ENCODE measurements around the gene NEK7. TPM values are rescaled to one million over a fixed set of nuclear protein-coding genes. Genes with fewer than 3 reads are reported as not detected.

Gene NEK7
- total and polyA plus RNA-seq, 9 of the 15 experiments (the other 6 are each of a cell fraction or from before 2014, with no cell fraction given), result 8.5 to 37.3 (median 27.7) TPM

DNA sequence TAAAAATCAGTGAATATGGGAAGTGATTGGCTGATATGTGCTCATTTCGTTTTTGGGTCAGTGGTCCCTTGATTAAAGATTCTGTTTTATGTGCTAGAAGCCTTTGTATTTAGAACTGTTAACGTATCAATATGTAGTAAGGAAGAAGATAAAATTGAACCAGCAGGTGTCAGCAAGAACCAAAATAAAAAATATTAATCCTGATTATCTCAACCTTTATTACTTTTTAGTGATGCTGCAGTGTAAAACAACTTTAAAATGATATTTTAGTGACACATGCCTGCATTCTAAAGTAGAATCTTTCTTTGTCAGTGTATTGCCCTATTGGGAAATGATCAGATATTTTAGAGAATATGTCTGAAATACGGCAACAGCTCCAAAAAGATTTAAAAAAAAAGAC is 49.5 kb downstream of the NEK7 start:
- TF ChIP-seq SP1 (CRISPR knock-in tag; IDR thresholded peaks at IDR 0.05) (no peak), ZNF41 (CRISPR knock-in tag; conservative IDR thresholded peaks at IDR 0.05) (no peak), SAFB2 (IDR thresholded peaks at IDR 0.05; ENCODE audit: borderline replicate concordance, low read depth, low read length, severe bottlenecking) (no peak), PRMT5 (CRISPR knock-in tag; IDR thresholded peaks at IDR 0.05) (no peak), POLR2H (tag; IDR thresholded peaks at IDR 0.05; ENCODE audit: low read depth) (no peak), TRIM24 (IDR thresholded peaks at IDR 0.05) (no peak), NR3C1 (CRISPR knock-in tag; IDR thresholded peaks at IDR 0.05) (no peak), SMARCE1 (IDR thresholded peaks at IDR 0.05) (no peak), TCFL5 (CRISPR knock-in tag; conservative IDR thresholded peaks at IDR 0.05) (no peak), SMARCB1 (IDR thresholded peaks at IDR 0.05; ENCODE audit: insufficient read length, low read depth) (no peak), SIX5 (IDR thresholded peaks at IDR 0.05; ENCODE audit: borderline replicate concordance in 1 of 2, insufficient read depth in 1 of 2, low read depth in 1 of 2, low read length in 2 of 2) (no peak)
- TF ChIP-seq, protein P1, sequence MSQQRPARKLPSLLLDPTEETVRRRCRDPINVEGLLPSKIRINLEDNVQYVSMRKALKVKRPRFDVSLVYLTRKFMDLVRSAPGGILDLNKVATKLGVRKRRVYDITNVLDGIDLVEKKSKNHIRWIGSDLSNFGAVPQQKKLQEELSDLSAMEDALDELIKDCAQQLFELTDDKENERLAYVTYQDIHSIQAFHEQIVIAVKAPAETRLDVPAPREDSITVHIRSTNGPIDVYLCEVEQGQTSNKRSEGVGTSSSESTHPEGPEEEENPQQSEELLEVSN (IDR thresholded peaks at IDR 0.05; ENCODE audit: borderline replicate concordance in 1 of 2, extremely low read depth in 1 of 2, insufficient read depth in 1 of 2, insufficient read length in 1 of 2, low read depth in 1 of 2, low read length in 1 of 2, poor library complexity in 1 of 2, severe bottlenecking in 1 of 2), result no peak
- TF ChIP-seq, protein P2, sequence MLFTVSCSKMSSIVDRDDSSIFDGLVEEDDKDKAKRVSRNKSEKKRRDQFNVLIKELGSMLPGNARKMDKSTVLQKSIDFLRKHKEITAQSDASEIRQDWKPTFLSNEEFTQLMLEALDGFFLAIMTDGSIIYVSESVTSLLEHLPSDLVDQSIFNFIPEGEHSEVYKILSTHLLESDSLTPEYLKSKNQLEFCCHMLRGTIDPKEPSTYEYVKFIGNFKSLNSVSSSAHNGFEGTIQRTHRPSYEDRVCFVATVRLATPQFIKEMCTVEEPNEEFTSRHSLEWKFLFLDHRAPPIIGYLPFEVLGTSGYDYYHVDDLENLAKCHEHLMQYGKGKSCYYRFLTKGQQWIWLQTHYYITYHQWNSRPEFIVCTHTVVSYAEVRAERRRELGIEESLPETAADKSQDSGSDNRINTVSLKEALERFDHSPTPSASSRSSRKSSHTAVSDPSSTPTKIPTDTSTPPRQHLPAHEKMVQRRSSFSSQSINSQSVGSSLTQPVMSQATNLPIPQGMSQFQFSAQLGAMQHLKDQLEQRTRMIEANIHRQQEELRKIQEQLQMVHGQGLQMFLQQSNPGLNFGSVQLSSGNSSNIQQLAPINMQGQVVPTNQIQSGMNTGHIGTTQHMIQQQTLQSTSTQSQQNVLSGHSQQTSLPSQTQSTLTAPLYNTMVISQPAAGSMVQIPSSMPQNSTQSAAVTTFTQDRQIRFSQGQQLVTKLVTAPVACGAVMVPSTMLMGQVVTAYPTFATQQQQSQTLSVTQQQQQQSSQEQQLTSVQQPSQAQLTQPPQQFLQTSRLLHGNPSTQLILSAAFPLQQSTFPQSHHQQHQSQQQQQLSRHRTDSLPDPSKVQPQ (CRISPR knock-in tag; IDR thresholded peaks at IDR 0.05; ENCODE audit: borderline replicate concordance), result no peak
- TF ChIP-seq, protein P3, sequence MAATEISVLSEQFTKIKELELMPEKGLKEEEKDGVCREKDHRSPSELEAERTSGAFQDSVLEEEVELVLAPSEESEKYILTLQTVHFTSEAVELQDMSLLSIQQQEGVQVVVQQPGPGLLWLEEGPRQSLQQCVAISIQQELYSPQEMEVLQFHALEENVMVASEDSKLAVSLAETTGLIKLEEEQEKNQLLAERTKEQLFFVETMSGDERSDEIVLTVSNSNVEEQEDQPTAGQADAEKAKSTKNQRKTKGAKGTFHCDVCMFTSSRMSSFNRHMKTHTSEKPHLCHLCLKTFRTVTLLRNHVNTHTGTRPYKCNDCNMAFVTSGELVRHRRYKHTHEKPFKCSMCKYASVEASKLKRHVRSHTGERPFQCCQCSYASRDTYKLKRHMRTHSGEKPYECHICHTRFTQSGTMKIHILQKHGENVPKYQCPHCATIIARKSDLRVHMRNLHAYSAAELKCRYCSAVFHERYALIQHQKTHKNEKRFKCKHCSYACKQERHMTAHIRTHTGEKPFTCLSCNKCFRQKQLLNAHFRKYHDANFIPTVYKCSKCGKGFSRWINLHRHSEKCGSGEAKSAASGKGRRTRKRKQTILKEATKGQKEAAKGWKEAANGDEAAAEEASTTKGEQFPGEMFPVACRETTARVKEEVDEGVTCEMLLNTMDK (IDR thresholded peaks at IDR 0.05; ENCODE audit: borderline replicate concordance, insufficient read depth, low read depth, low read length, poor library complexity, severe bottlenecking), result no peak
- intact Hi-C loops (cut with micrococcal nuclease) (no loop called here), in situ Hi-C loops (cut with MboI) (no loop called here)
- H3K4me1 ChIP-seq (replicated peaks in 1 of 2; ENCODE audit: control insufficient read depth in 2 of 2, insufficient read depth in 2 of 2, low read length in 2 of 2), result no peaks in the 10 kb centered on the region
- DNase-seq (ENCODE audit: extremely low read depth in 1 of 4, low spot score in 3 of 4) (no peak), FAIRE-seq (no peak), ATAC-seq (no peak)
- WGBS (ENCODE audit: insufficient coverage, low coverage, missing lambda C conversion rate), result 52% methylated on average over 3 of the region's 3 CpGs
- no peaks in the 10 kb centered on the region for H4K20me1 ChIP-seq (replicated peaks; ENCODE audit: control insufficient read depth, insufficient read depth, low read length)
- no peak overlapping the region for H3K4me2 ChIP-seq (ENCODE audit: insufficient read depth, low read length)
- H3K27me3 ChIP-seq (ENCODE audit: control insufficient read depth in 2 of 2, insufficient read depth in 2 of 2, low read length in 2 of 2), result no peaks in the 10 kb centered on the region
- no peak overlapping the region for H3K27ac ChIP-seq (ENCODE audit: extremely low read depth, low read depth, low read length)
- H3K79me2 ChIP-seq (ENCODE audit: control insufficient read depth, insufficient read depth, low read length), result peaks cover 24% of the 10 kb centered on the region; the same call in 2 of the 3 replicates
- no peak overlapping the region for H2AFZ ChIP-seq (ENCODE audit: low read depth, low read length)
- peaks cover 2% of the 10 kb centered on the region; the same call in 1 of the 2 replicates for H3K9me3 ChIP-seq (replicated peaks; ENCODE audit: control insufficient read depth, insufficient read depth, low read depth, low read length)
- no peaks in the 10 kb centered on the region for H3K36me3 ChIP-seq (ENCODE audit: control insufficient read depth, insufficient read depth, low read length)
- BruUV-seq (replicated peaks), result no TSS peak
- H3K9ac ChIP-seq (ENCODE audit: insufficient read depth in 1 of 2, low read depth in 2 of 2, low read length in 2 of 2), result no peak overlapping the region
- ChIA-PET CTCF (ENCODE audit: low intra/inter-chr PET ratio) (no interaction called here), POLR2A (no interaction called here)
- no peak overlapping the region for H3K4me3 ChIP-seq
- H3K9me1 ChIP-seq (ENCODE audit: control insufficient read depth, insufficient read depth, low read length), result no peaks in the 10 kb centered on the region
